GM21423 (cell line): Measurements from ENCODE around the gene DHCR24.
A peak's percentile ranks its signal among the peaks of the same experiment; 100 is the strongest.
"Not testable (repeated sequence)": the region's sequence is repeated elsewhere in the genome, so short reads cannot be mapped to it uniquely, and the experiment has no call there.

Experiments
- ATAC-seq: cut with Tn5 transposase; IDR thresholded peaks from one replicate; pipeline ENCODE4 v1.9.1; 2021; ENCODE audit warnings: mild to moderate bottlenecking, moderate library complexity; ENCODE audit not compliant: unreplicated experiment

The DHCR24 gene, protein sequence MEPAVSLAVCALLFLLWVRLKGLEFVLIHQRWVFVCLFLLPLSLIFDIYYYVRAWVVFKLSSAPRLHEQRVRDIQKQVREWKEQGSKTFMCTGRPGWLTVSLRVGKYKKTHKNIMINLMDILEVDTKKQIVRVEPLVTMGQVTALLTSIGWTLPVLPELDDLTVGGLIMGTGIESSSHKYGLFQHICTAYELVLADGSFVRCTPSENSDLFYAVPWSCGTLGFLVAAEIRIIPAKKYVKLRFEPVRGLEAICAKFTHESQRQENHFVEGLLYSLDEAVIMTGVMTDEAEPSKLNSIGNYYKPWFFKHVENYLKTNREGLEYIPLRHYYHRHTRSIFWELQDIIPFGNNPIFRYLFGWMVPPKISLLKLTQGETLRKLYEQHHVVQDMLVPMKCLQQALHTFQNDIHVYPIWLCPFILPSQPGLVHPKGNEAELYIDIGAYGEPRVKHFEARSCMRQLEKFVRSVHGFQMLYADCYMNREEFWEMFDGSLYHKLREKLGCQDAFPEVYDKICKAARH

DNA sequence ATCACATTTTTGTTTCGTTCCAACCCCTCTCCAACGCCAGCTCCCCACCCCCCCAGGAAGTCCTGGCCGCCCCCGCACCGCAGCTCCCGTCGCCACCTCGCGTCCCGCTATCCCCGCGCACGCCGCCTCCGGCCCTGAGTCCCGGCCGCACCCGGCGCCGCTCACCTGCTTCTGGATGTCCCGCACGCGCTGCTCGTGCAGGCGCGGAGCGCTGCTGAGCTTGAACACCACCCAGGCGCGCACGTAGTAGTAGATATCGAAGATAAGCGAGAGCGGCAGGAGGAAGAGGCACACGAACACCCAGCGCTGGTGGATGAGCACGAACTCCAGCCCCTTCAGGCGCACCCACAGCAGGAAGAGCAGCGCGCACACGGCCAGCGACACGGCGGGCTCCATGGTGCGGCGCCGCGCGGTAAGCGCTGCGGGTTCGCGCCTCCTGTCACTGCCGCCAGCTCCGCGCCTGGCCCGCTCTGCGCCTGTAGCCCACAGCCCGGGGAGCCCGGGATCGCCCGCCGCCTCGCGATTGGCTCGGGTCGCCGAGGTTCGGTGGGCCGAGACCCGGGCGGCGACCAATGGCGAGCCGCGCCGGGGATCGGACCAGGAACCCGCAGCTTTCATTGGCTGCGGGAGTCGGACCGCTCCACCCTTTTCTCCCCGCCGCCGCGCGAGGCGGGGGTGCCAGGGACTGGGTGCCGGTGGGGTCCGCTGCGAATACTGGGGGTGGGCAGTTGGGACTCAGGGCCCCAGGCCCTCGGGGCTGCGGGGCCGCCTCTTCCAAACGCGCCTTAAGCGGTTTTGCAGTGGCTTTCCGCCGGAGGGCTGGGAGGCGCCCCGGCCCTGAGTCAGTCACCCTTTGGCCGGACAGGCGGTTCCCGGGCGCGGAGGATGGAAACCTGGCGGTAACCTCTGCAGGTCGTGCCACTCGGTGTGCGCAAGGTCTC lies at the start of gene DHCR24:
TSS of gene DHCR24 (minus strand) at position 472 of the 941 bp plus-strand sequence. CDS start at position 396, 76 bp downstream.
- peak; percentile 91 for ATAC-seq

DNA sequence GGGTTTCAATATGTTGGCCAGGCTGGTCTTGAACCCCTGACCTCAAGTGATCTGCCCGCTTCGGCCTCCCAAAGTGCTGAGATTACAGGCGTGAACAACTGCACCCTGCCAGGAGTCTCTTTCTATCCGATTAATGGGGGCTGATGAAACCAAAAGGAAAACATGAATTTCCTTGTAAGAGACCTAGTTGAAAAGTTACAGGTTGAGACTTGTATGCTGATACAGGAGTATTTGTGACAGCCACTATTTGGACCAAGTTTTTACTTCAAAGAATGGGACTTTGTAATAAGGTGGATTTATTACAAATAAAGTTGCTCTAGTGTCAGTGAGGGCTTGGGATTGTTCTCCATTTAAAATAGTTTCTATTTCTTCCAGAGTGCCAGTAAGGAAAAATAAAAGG lies 49.8 kb upstream of the DHCR24 start:
- ATAC-seq = no peak

DNA sequence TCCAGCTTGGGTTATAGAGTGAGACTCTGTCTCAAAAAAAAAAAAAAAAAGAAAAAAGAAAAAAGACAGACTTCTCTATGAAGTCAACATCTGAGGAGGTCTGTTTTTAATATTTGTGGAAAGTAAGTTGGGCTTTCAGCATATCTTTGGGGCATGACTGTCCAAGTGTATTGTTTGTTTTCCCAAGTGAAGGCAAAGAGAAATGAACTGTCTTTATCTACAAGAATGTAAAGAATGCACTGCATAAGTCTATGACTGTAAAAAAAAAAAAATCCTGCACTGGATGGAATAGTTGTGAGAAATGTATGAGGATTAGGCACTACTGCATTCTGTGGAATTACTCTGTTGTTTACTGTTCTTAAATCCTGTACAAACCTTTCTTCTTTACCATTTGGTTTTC lies 47.9 kb upstream of the DHCR24 start:
- no peak for ATAC-seq

DNA sequence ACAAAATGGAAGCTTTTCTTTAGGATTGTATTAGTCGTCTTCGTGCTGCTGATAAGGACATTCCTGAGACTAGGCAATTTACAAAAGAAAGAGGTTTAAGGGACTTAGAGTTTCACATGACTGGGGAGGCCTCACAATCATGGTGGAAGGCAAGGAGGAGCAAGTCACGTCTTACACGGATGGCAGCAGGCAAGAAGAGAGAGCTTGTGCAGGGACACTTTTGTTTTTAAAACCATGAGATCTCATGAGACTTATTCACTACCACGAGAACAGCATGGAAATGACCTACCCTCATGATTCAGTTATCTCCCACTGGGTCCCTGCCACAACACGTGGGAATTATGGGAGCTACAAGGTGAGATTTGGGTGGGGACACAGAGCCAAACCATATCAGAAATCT lies 47.1 kb upstream of the DHCR24 start:
- not testable (repeated sequence) for ATAC-seq

DNA sequence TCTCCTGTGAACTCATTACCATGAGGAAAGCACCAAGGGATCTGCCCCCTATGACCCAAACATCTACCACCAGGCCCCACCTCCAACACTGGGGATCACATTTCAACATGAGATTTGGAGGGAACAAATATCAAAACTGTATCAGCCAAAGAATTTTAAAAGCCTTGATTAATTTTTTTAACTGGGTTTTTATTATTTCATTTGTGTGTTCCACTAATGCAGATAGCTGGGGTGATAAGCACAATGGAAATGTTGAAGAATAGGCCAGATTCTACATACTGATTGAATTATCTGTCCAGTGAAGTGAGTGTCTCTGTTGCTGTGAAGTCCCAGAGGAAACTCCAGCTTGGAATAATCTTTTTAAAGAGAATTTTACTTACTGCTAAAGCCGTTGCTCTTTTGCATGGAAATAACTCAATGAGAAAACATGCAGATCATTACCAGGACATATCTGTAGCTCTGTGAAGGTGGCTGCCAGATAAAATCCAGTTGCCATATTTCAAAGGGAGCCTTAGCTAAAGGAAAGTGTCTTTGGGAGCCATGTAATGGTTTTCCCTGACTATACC lies 44.4 kb upstream of the DHCR24 start:
- no peak for ATAC-seq

DNA sequence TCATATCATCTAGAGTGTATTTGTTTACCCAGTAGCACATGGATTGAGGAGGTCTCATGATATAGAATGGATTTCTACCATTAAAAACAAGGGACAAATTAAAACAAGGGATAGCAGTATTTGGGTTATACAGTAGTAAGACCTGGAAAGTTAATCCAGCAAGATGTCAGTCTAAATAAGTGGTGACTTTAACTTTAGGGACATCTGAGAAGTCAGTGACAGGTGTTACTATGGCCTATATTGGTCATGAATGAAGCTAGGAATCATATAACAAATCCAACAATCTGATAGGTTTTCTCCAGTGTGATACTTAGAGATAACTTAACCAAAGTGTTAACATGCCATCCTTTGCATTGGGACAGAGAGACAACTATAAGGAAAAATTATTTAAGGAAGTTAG lies 42.7 kb upstream of the DHCR24 start:
- no peak for ATAC-seq

DNA sequence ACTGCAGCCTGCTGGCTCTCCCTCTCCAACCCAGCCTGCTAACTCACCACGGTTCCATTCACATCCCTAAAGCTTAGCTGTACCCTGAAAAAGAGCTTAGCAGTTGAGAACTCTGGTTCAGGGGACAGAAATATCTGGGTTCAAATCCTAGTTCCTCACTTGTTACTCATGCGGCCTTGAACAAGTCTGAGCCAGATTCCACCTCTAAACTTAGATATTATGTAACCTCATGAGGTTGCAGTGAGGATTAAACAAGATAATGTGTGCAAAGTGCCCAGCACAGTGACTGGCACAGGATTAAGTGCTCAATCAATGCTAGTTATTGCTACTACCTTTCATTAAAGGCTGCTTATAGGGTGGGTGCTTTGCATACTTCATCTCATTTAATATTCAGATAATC lies 41.3 kb upstream of the DHCR24 start:
- no peak for ATAC-seq

DNA sequence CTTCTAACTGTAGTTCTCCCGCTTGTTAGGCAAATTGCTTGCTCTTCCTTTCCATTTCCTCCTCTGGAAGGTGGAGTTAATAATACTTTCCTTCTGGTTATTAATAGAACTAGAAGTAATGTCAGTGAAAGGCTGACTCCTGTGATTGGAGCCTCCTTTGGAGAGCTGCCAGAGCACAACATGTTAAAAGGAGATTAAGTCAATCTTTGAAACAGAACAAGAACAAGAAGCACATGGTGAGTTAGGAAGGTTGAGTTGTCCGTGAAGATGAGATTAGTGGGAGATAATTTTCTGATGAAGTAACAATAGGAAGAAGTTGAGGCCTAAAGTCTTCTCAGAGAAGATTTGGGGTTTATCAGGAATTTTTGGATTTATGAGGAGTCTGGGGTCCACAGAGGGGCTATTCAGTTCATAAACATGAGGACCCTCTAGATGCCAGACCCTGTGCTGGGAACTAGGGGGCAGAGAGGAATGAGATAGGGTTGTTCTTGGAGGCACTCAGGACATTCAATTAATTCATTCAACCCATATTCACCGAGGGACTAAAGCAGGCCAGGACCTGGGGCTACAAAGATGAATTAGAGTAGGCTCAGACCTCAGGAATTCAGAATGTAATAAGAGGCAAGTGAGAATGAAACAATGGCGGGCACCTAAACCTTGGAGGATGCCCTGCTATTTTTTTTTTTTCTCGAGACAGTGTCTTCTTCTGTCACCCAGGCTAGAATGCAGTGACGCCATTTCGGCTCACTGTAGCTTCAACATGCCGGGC lies 40.7 kb upstream of the DHCR24 start:
- no peak for ATAC-seq

DNA sequence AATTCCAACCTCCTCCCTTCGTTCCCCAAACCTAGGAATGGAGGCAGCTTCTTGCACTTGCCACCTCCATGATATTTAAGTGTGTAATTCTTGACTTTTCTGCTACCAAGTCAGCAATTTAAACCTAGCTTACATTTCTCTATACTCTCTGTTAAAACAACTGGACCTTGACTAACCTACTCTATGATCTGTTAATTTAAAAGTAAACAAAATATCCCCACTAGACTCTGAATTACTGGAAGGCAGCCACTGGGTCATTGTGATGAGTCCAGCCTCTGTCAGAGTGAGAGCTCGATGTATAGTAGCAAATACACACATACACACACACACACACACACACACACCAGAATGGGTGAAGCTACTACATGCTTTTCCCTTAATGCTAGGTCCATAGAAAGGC lies 40.0 kb upstream of the DHCR24 start:
- ATAC-seq = no peak

DNA sequence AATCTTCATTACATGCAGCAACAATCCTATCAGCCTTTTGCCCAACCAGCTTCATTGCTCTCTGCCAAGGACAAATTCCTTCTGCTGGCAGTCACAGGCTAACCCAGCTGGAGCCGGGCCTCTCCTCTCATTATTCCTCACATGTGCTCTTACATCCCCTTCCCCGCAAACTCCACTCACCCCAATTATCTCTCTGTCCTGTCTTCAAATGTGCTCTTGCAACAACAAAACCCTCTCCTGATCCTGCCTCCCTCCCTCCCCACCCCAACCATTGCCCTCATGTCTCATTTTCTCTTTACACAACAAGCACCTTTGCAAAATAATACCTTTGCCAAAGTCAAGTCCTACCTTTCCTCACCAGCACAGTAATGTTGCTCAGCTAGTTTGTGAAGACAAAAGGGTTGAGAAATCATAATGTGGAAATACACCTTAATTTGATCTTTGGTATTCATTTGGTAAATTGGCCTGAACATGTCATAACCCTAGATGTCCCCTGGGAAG lies 36.0 kb upstream of the DHCR24 start:
- ATAC-seq = no peak

DNA sequence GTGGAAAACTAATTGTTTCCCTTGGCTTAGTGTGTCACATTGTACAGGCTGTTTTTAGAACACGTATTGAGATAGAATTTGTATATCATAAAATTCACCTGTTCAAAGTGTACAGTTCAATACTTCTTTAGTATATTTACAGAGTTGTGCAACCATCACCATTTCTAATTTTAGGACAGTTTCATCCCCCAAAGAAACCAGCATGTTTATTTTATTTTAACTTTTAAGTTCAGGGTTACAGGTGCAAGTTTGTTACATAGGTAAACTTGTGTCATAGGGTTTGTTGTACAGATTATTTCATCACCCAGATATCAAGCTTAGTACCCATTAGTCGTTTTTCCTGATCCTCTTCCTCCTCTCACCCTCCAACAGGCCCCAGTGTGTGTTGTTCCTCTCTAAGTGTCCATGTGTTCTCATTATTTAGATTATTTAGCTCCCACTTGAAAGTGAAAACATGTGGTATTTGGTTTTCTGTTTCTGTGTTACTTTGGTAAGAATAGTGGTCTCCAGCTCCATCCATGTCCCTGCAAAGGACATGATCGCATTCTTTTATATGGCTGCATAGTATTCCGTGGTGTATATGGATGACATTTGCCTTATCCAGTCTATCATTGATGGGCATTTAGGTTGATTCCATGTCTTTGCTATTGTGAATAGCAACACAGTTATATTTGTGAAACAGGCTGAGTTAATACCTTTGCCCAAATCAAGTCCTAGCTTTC lies 35.2 kb upstream of the DHCR24 start:
- ATAC-seq = no peak

DNA sequence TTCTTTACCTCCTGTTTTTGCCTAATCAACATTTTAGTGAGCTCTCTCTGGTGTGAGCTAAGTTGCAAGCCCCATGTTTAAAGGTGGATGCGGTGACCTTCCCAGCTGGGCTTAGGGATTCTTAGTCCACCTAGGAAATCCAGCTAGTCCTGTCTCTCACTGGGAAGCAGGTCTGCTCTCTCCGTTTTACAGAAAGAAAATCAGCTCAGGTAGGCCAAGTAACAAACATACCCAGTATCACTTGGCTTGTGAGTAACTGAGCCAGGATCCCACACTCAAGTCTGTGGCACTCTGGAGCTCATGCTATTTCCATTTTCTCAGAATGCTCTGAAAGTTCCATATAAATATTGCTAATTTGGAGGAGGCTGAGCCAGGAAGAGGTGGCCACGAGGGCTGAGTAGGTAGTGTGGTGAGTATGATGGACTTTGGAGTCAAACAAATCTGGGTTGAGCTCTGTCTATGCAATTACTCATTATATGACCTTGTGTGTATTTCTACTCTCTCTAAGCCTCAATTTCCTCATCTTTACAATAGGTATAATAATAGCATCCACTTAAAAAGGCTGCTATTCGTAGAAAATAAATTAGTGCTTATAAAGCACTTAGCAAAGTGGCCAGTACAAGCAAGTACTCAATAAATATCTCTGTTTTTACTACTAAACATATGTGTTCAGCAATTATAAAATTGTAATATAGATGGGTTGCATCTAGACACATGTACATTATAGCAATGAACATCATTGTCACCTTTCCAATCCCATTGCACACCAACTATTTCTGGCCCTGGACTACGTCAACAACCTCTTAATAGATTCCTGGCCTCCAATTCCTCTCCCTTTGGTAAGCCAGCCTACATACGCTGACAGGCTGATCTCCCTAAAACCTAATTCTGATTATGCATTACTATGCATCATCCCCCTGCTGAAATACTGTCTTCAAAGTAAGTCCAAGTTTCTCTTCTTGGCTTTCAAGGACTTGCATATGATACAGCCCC lies 32.7 kb upstream of the DHCR24 start:
- no peak for ATAC-seq

DNA sequence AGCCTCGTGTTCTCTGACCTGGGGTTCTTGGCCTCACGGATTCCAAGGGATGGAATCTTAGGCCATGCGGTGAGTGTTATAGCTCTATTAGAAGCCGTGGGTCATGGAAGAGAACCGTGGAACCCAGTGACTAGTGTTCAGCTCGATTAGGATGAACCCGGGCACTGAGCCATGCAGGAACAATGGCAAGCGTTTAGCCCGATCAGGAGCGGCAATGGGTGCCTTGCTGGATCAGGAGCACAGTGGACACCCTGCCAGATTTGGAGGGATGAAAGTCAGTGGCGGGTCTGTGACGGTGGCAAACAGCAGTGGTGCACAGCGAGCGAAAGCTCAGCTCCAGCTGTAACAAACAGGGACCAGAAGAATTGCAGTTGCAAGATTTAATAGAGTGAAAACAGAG lies 24.1 kb upstream of the DHCR24 start:
- ATAC-seq = not testable (repeated sequence)

DNA sequence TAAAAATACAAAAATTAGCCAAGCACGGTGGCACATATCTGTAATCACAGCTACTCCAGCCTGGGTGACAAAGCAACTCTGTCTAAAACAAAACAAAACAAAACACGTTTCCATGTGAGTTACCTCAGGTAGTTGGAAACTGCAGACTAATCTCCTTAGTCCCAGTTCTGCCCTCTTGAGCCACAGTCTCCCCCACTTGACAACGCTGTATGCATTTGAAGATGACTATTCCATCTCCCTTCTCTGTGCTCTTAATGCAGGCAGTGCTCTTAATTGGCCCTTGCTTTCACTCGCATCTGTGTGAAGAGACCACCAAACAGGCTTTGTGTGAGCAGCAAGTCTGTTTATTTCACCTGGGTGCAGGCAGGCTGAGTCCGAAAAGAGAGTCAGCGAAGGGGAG lies 19.6 kb upstream of the DHCR24 start:
- no peak for ATAC-seq

DNA sequence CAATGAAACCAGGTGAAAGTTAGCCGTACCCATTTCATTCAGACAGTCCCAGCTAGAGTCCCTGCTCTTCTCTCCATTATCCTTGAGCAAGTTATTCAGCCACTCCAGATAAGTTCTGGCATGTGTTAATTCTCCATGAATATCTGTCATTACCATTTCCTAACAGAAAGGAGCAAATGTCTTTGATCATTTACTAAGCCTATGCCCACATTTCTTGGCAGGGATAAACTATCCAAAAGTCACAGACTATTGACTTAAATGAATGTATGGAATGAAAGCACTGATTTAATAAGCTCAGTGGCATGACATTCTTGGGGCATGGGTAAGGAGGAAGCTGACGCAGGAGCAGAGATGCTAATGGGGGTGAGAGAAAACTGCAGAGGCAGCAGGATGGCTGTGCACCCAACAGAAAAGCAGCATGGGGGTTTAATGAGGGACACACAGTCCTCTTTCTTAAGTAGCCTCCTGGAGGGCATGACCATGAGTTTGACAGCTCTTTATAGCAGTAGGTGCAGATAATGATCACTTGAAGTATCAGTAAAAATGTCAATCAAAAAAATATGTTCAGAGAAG lies 17.6 kb upstream of the DHCR24 start:
- ATAC-seq = no peak

DNA sequence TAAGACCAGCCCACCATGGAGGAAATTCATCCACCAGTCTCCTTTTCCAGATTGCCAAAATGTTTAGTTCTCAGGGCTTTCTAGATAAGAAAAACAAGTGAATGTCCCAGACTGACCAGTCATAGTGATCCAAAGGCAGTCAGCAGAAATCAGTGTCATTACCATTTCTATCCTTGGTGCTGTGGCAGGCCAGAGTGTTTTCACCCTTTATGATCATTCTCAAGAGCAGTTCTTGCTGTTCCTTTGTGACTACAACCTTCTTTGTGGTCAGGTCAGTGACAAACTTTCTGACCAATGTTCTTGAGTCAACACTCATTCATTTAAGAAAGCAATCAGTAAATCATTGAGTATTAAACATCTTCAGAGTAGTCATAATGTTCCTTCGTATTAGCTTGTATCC lies 7.3 kb upstream of the DHCR24 start:
- ATAC-seq = no peak

DNA sequence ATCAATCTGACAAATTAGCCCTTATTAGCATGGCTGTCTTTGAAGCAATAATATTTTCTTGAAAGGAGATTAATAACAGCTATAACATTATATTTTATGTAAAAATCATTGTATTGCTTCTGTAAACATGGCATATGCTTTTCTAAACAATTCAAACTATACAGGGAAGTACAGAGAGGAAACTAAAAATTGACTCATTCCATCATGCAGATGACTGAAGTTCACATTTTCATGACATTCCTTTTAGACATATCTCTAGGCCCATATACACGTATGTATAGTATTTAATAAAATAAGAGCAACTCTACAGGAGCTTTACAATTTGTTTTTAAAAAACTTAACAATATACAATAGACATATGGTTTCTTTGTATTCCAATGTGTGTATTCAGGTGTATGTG lies 5.6 kb upstream of the DHCR24 start:
- ATAC-seq = no peak

DNA sequence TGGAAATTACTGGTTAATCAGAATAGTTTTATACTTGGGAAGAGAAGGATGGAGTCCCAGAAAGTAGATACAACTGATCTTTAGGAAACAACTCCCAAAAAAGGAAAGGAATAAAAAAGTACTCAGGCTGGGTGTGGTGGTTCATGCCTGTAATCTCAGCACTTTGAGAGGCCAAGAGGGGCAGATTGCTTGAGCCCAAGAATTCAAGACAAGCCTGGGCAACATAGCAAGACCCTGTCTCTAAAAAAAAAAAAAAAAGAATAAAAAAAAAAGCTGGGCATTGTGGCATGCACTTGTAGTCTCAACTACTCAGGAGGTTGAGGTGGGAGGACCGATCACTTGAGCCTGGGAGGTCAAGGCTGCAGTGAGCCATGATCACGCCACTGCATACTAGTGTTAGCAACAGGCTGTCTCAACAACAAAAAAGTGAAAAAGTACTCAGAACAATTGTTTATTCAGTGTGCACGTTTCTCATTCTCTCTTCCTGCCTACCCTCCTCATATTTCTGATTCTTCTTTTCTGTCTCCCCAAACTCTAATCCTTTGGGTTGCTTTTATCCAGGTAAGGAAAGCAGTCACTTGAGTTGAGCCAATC lies 2.2 kb upstream of the DHCR24 start:
- ATAC-seq = no peak
